ENCODE measurements around the gene SLC22A23.

DNA sequence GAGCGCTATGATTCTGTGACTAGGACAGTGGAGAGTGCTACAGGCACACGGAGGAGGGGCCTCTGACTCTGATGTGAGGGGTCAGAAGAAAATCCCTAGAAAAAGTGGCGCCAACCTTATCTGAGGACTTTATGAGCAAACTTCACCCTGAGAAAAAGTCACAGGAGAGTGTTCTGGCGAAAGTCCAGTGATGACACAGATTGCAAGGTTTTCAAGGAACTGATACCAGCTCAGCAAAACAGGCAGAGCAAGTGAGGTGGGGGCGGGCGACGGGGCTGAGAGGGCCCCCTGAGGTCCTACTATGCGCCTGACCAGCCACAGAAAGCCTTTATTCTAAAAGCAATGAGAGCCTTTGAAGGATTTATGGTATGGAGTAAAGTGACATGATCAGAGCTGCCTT lies 73.3 kb downstream of the SLC22A23 start:
- TF ChIP-seq, protein P1, sequence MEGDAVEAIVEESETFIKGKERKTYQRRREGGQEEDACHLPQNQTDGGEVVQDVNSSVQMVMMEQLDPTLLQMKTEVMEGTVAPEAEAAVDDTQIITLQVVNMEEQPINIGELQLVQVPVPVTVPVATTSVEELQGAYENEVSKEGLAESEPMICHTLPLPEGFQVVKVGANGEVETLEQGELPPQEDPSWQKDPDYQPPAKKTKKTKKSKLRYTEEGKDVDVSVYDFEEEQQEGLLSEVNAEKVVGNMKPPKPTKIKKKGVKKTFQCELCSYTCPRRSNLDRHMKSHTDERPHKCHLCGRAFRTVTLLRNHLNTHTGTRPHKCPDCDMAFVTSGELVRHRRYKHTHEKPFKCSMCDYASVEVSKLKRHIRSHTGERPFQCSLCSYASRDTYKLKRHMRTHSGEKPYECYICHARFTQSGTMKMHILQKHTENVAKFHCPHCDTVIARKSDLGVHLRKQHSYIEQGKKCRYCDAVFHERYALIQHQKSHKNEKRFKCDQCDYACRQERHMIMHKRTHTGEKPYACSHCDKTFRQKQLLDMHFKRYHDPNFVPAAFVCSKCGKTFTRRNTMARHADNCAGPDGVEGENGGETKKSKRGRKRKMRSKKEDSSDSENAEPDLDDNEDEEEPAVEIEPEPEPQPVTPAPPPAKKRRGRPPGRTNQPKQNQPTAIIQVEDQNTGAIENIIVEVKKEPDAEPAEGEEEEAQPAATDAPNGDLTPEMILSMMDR (IDR thresholded peaks at IDR 0.05) = no peak
- TF ChIP-seq POLR2A (IDR thresholded peaks at IDR 0.05) = no peak
- TF ChIP-seq EP300 (IDR thresholded peaks at IDR 0.05) = no peak

Measured in sigmoid colon (tissue), 4 donors.